ENCODE data around the gene PPP3CA. TPM values are rescaled to one million over a fixed set of nuclear protein-coding genes. Genes with fewer than 3 reads are reported as not detected.

Gene PPP3CA
- total RNA-seq, 2 experiments from 2014 or later = 24.6 to 25.9 TPM

- no peak for DNase-seq
- CTCF ChIA-PET = no interaction called here
- Mint-ChIP-seq H3K4me3 (no peak overlapping the region), H3K4me1 (peaks cover 24% of the 10 kb centered on the region), H3K27me3 (no peaks in the 10 kb centered on the region), H3K36me3 (ENCODE audit: low read depth) (peaks cover 3% of the 10 kb centered on the region), H3K27ac (no peak overlapping the region), H3K9me3 (no peaks in the 10 kb centered on the region)
- POLR2A ChIA-PET = no interaction called here
These were observed 145.9 kb downstream of the PPP3CA start for GRCh38 chr4:101201421-101201820.

GRCh38 chr4:101200561-101200960 is 146.8 kb downstream of the PPP3CA start:
- peaks cover 16% of the 10 kb centered on the region for H3K4me1 Mint-ChIP-seq
- H3K27me3 Mint-ChIP-seq = no peaks in the 10 kb centered on the region
- CTCF ChIA-PET = no interaction called here
- H3K36me3 Mint-ChIP-seq (ENCODE audit: low read depth) = peaks cover 6% of the 10 kb centered on the region
- DNase-seq = no peak
- H3K9me3 Mint-ChIP-seq = no peaks in the 10 kb centered on the region
- no peak overlapping the region for H3K4me3 Mint-ChIP-seq
- no peak overlapping the region for H3K27ac Mint-ChIP-seq
- POLR2A ChIA-PET = no interaction called here

- no peak overlapping the region for H3K27ac Mint-ChIP-seq
- H3K9me3 Mint-ChIP-seq = no peaks in the 10 kb centered on the region
- peaks cover 9% of the 10 kb centered on the region for H3K4me1 Mint-ChIP-seq
- peaks cover 4% of the 10 kb centered on the region for H3K36me3 Mint-ChIP-seq (ENCODE audit: low read depth)
- no peak for DNase-seq
- no peaks in the 10 kb centered on the region for H3K27me3 Mint-ChIP-seq
- no peak overlapping the region for H3K4me3 Mint-ChIP-seq
- ChIA-PET CTCF (no interaction called here), POLR2A (no interaction called here)
These were observed 147.6 kb downstream of the PPP3CA start for GRCh38 chr4:101199507-101200285.

GRCh38 chr4:101198682-101199339 is 148.5 kb downstream of the PPP3CA start:
- H3K36me3 Mint-ChIP-seq (ENCODE audit: low read depth) = peaks cover 6% of the 10 kb centered on the region
- ChIA-PET CTCF (no interaction called here), POLR2A (no interaction called here)
- H3K4me1 Mint-ChIP-seq = peaks cover 9% of the 10 kb centered on the region
- H3K27me3 Mint-ChIP-seq = no peaks in the 10 kb centered on the region
- no peaks in the 10 kb centered on the region for H3K9me3 Mint-ChIP-seq
- no peak overlapping the region for H3K27ac Mint-ChIP-seq
- no peak for DNase-seq
- no peak overlapping the region for H3K4me3 Mint-ChIP-seq

GRCh38 chr4:101197350-101197749 is 150.0 kb downstream of the PPP3CA start:
- Mint-ChIP-seq H3K4me3 (no peak overlapping the region), H3K27me3 (no peaks in the 10 kb centered on the region), H3K27ac (no peak overlapping the region), H3K4me1 (peaks cover 12% of the 10 kb centered on the region), H3K36me3 (ENCODE audit: low read depth) (peaks cover 6% of the 10 kb centered on the region), H3K9me3 (no peaks in the 10 kb centered on the region)
- no peak for DNase-seq
- ChIA-PET POLR2A (no interaction called here), CTCF (no interaction called here)

GRCh38 chr4:101192244-101192643 is 155.1 kb downstream of the PPP3CA start:
- peaks cover 10% of the 10 kb centered on the region for H3K4me1 Mint-ChIP-seq
- no peak for DNase-seq
- H3K27ac Mint-ChIP-seq = no peak overlapping the region
- ChIA-PET CTCF (no interaction called here), POLR2A (no interaction called here)
- H3K36me3 Mint-ChIP-seq (ENCODE audit: low read depth) = peaks cover 6% of the 10 kb centered on the region
- no peak overlapping the region for H3K4me3 Mint-ChIP-seq
- H3K9me3 Mint-ChIP-seq = no peaks in the 10 kb centered on the region
- no peaks in the 10 kb centered on the region for H3K27me3 Mint-ChIP-seq

GRCh38 chr4:101191302-101192098 is 155.8 kb downstream of the PPP3CA start:
- CTCF ChIA-PET = no interaction called here
- Mint-ChIP-seq H3K9me3 (no peaks in the 10 kb centered on the region), H3K4me1 (peaks cover 7% of the 10 kb centered on the region), H3K27me3 (no peaks in the 10 kb centered on the region), H3K36me3 (ENCODE audit: low read depth) (peaks cover 6% of the 10 kb centered on the region), H3K27ac (no peak overlapping the region), H3K4me3 (no peak overlapping the region)
- no peak for DNase-seq
- POLR2A ChIA-PET = no interaction called here

- H3K9me3 Mint-ChIP-seq = no peaks in the 10 kb centered on the region
- no peaks in the 10 kb centered on the region for H3K27me3 Mint-ChIP-seq
- ChIA-PET CTCF (no interaction called here), POLR2A (no interaction called here)
- H3K36me3 Mint-ChIP-seq (ENCODE audit: low read depth) = peaks cover 3% of the 10 kb centered on the region
- no peak for DNase-seq
- H3K4me3 Mint-ChIP-seq = no peak overlapping the region
- peaks cover 7% of the 10 kb centered on the region for H3K4me1 Mint-ChIP-seq
- no peak overlapping the region for H3K27ac Mint-ChIP-seq
These were observed 156.6 kb downstream of the PPP3CA start for GRCh38 chr4:101190751-101191150.

- no peaks in the 10 kb centered on the region for H3K27me3 Mint-ChIP-seq
- CTCF ChIA-PET = no interaction called here
- H3K4me3 Mint-ChIP-seq = no peak overlapping the region
- DNase-seq = no peak
- no peaks in the 10 kb centered on the region for H3K9me3 Mint-ChIP-seq
- POLR2A ChIA-PET = interaction anchor here (0.5 kb wide), 1 partner anchor 215 kb away, joined by 3 read pairs; no protein-coding TSS in a partner anchor
- no peak overlapping the region for H3K27ac Mint-ChIP-seq
- H3K4me1 Mint-ChIP-seq = peaks cover 7% of the 10 kb centered on the region
- peaks cover under 1% of the 10 kb centered on the region for H3K36me3 Mint-ChIP-seq (ENCODE audit: low read depth)
These were observed 158.4 kb downstream of the PPP3CA start for GRCh38 chr4:101188906-101189305.

- peaks cover 7% of the 10 kb centered on the region for H3K4me1 Mint-ChIP-seq
- no peaks in the 10 kb centered on the region for H3K27me3 Mint-ChIP-seq
- H3K27ac Mint-ChIP-seq = no peak overlapping the region
- no peak overlapping the region for H3K4me3 Mint-ChIP-seq
- POLR2A ChIA-PET = no interaction called here
- DNase-seq = no peak
- CTCF ChIA-PET = no interaction called here
- H3K36me3 Mint-ChIP-seq (ENCODE audit: low read depth) = peaks cover under 1% of the 10 kb centered on the region
- H3K9me3 Mint-ChIP-seq = peaks cover under 1% of the 10 kb centered on the region
These were observed 159.5 kb downstream of the PPP3CA start for GRCh38 chr4:101187841-101188240.

- no peak for DNase-seq
- peaks cover 3% of the 10 kb centered on the region for H3K4me1 Mint-ChIP-seq
- peaks cover 4% of the 10 kb centered on the region for H3K9me3 Mint-ChIP-seq
- H3K4me3 Mint-ChIP-seq = no peak overlapping the region
- no peak overlapping the region for H3K27ac Mint-ChIP-seq
- POLR2A ChIA-PET = no interaction called here
- peaks cover 9% of the 10 kb centered on the region for H3K36me3 Mint-ChIP-seq (ENCODE audit: low read depth)
- no peaks in the 10 kb centered on the region for H3K27me3 Mint-ChIP-seq
- CTCF ChIA-PET = interaction anchor here (0.6 kb wide), 1 partner anchor 179 kb away, joined by 3 read pairs; no protein-coding TSS in a partner anchor
These were observed 160.7 kb downstream of the PPP3CA start for GRCh38 chr4:101186567-101187184.

GRCh38 chr4:101184668-101185067 is 162.7 kb downstream of the PPP3CA start:
- Mint-ChIP-seq H3K27ac (no peak overlapping the region), H3K4me3 (no peak overlapping the region), H3K4me1 (peaks cover 3% of the 10 kb centered on the region), H3K9me3 (peaks cover 4% of the 10 kb centered on the region), H3K36me3 (ENCODE audit: low read depth) (peaks cover 13% of the 10 kb centered on the region), H3K27me3 (no peaks in the 10 kb centered on the region)
- no peak for DNase-seq
- ChIA-PET POLR2A (no interaction called here), CTCF (no interaction called here)
